K562 (cell line): ENCODE data around the gene SLMAP. TPM values are rescaled to one million over a fixed set of nuclear protein-coding genes. Genes with fewer than 3 reads are reported as not detected.

Experiments used
- ATAC-seq: fragments of 200-7000 bp; cut with Tn5 transposase; 3 replicates; pipeline ENCODE4 v1.9.1; 2020; ENCODE audit warnings: moderate library complexity
- BruUV-seq: library from RNA; stranded (reverse); fragments of 400-500 nt; replicated peaks from 2 replicates; lab custom pipeline; 2021; lab: Mats Ljungman, UMichigan
- CTCF ChIA-PET: fragments of 300-600 bp; formaldehyde crosslinking; extraction: SDS; loops from one replicate; lab custom pipeline; 2021; ENCODE audit warnings: low intra/inter-chr PET ratio; lab: Yijun Ruan, JAX
- POLR2A ChIA-PET: fragments of 300-600, 350-650 bp; sonication (Branson Sonifier 250); formaldehyde crosslinking; extraction: SDS; loops from one replicate; lab custom pipeline; 2021; ENCODE audit warnings: antibody characterized with exemption, inconsistent platforms; lab: Yijun Ruan, JAX
- DNase-seq, 4 experiments: peaks; one replicate each; pipeline versions ENCODE4 v3.0.0 to v3.0.0-alpha.2; 2011 to 2018; ENCODE audit warnings: low spot score in 3 of 4, mixed read lengths in 3 of 4; ENCODE audit errors: extremely low read depth in 1 of 4
- FAIRE-seq: peaks from 2 replicates; lab custom pipeline; 2011; peaks lifted over from hg19 to GRCh38; lab: Jason Lieb, UNC
- H2AFZ ChIP-seq: 2 replicates; pipeline ENCODE4 v1.6.0; 2011; ENCODE audit warnings: low read depth, low read length, control low read depth, inconsistent platforms
- H3K27ac ChIP-seq: fragments of 200-600 bp; 3 replicates; pipeline ENCODE4 v1.8.0; 2011; ENCODE audit warnings: low read depth, mild to moderate bottlenecking, control low read depth, inconsistent platforms, low read length, moderate library complexity, mixed read lengths; ENCODE audit errors: extremely low read depth
- H3K27me3 ChIP-seq, 2 experiments: fragments of 300-600 bp in 1 of 2; 2 replicates in 1 of 2; 3 replicates in 1 of 2; pipeline versions ENCODE4 v1.6.0 to v1.8.0; 2011; ENCODE audit warnings: inconsistent platforms in 2 of 2, low read length in 2 of 2, mild to moderate bottlenecking in 1 of 2, mixed read lengths in 1 of 2, moderate library complexity in 1 of 2; ENCODE audit not compliant: control insufficient read depth in 2 of 2, insufficient read depth in 2 of 2
- H3K36me3 ChIP-seq: fragments of 300-600 bp; 3 replicates; pipeline ENCODE4 v1.8.0; 2011; ENCODE audit warnings: mild to moderate bottlenecking, low read length, inconsistent platforms; ENCODE audit not compliant: control insufficient read depth, insufficient read depth
- H3K4me1 ChIP-seq, 2 experiments: fragments of 200-600 bp in 1 of 2; replicated peaks in 1 of 2; 2 replicates in 1 of 2; 3 replicates in 1 of 2; pipeline versions ENCODE4 v1.5.1 to v1.8.0; 2011; ENCODE audit warnings: inconsistent platforms in 2 of 2, low read length in 2 of 2, mild to moderate bottlenecking in 1 of 2, mixed read lengths in 1 of 2, moderate library complexity in 1 of 2; ENCODE audit not compliant: control insufficient read depth in 2 of 2, insufficient read depth in 2 of 2
- H3K4me2 ChIP-seq: 2 replicates; pipeline ENCODE4 v1.6.1; 2011; ENCODE audit warnings: low read length, control low read depth, inconsistent platforms, mixed read lengths; ENCODE audit not compliant: insufficient read depth
- H3K4me3 ChIP-seq: fragments of 200-600 bp; sonication (generic), shearing (Covaris generic); 2 replicates; pipeline ENCODE4 v1.5.1; 2016; ENCODE audit warnings: control low read depth, inconsistent platforms
- H3K79me2 ChIP-seq: fragments of 200-600 bp; 3 replicates; pipeline ENCODE4 v1.8.0; 2011; ENCODE audit warnings: low read length, inconsistent platforms; ENCODE audit not compliant: control insufficient read depth, insufficient read depth
- H3K9ac ChIP-seq, 2 experiments: 2 replicates each; pipeline versions ENCODE4 v1.6.0 to v1.6.1; 2011; ENCODE audit warnings: low read depth in 2 of 2, low read length in 2 of 2, control low read depth in 1 of 2, inconsistent platforms in 1 of 2, mild to moderate bottlenecking in 1 of 2, mixed read lengths in 1 of 2; ENCODE audit not compliant: insufficient read depth in 1 of 2
- H3K9me1 ChIP-seq: one replicate; pipeline ENCODE4 v1.6.0; 2011; ENCODE audit warnings: inconsistent platforms, mild to moderate bottlenecking, low read length, moderate library complexity; ENCODE audit not compliant: control insufficient read depth, insufficient read depth
- H3K9me3 ChIP-seq: replicated peaks from 2 replicates; pipeline ENCODE4 v1.5.1; 2011; ENCODE audit warnings: low read depth, low read length, inconsistent platforms; ENCODE audit not compliant: control insufficient read depth, insufficient read depth
- H4K20me1 ChIP-seq: replicated peaks from 2 replicates; pipeline ENCODE4 v1.6.1; 2011; ENCODE audit warnings: low read length, inconsistent platforms, mixed read lengths; ENCODE audit not compliant: control insufficient read depth, insufficient read depth
- ELF1 ChIP-seq: fragments of 200-800 bp; sonication (Bioruptor generic); IDR thresholded peaks from 2 replicates; pipeline ENCODE4 v1.6.1; 2016; ENCODE audit warnings: missing genetic modification characterization, missing compliant biosample characterization
- GATA2 ChIP-seq: sonication (generic); formaldehyde crosslinking; IDR thresholded peaks from 2 replicates; pipeline ENCODE4 v1.4.0; 2020; ENCODE audit warnings: mild to moderate bottlenecking, missing genetic modification reagents
- HDGF ChIP-seq: fragments of 450-650 bp; IDR thresholded peaks from 2 replicates; pipeline ENCODE4 v1.6.1; 2016
- HMGN3 ChIP-seq: IDR thresholded peaks from 2 replicates; pipeline ENCODE4 v1.6.1; 2011; ENCODE audit warnings: borderline replicate concordance, low read depth, mild to moderate bottlenecking, mixed read lengths, low read length; ENCODE audit not compliant: insufficient read length; ENCODE audit errors: extremely low read depth
- HSF4 ChIP-seq: fragments of 250-450 bp; sonication (Bioruptor Pico); IDR thresholded peaks from 2 replicates; pipeline ENCODE4 v2.1.2; 2022; ENCODE audit warnings: mild to moderate bottlenecking, moderate library complexity, borderline replicate concordance
- RHOXF2B ChIP-seq: fragments of 250-450 bp; sonication (Bioruptor Pico); conservative IDR thresholded peaks from 2 replicates; pipeline ENCODE4 v1.5.1; 2021
- SRSF9 ChIP-seq: fragments of 200-400 bp; formaldehyde crosslinking; IDR thresholded peaks from 2 replicates; pipeline ENCODE4 v1.6.1; 2017; ENCODE audit warnings: low read depth, low read length, borderline replicate concordance
- WGBS: fragments of 100-300 bp; shearing (Covaris generic); methylation state at CpG from one replicate; pipeline ENCODE4 v1.1.6; 2016; ENCODE audit warnings: low coverage, mixed read lengths; ENCODE audit not compliant: insufficient coverage; ENCODE audit errors: missing lambda C conversion rate; 5-methylcytosine and 5-hydroxymethylcytosine counted together
- in situ Hi-C: fragments of 300-500 bp; cut with MboI; formaldehyde crosslinking; loops from 4 replicates; pipeline ENCODE4 v1.15.0; 2018; ENCODE audit warnings: inconsistent platforms, mixed read lengths
- intact Hi-C: fragments of 100-400 bp; cut with micrococcal nuclease; formaldehyde crosslinking; loops from 2 replicates; pipeline ENCODE4 v1.14.2; 2022
- polyA plus RNA-seq, 8 experiments: library from polyadenylated mRNA; depleted of rRNA in 4 of 8; stranded (reverse) in 5 of 8; unstranded in 3 of 8; fragments of >200 nt; fragmentation: Nextera tagmentation in 2 of 8; fragmentation: Illumina TruSeq in 1 of 8; extraction: Ambion mirVana in 2 of 8; extraction: Trizol in 1 of 8; gene quantifications; 2 replicates each; pipeline versions ENCODE4 v1.2.1 to v1.2.3, GENCODE V29; 2011 to 2014; ENCODE audit warnings: inconsistent platforms in 1 of 8, missing spikeins in 1 of 8
- total RNA-seq, 7 experiments: library from RNA; depleted of rRNA in 6 of 7; stranded (reverse); fragments of >200 nt in 6 of 7; fragmentation: Illumina TruSeq in 2 of 7; extraction: Trizol in 2 of 7; gene quantifications; 2 replicates each; pipeline versions ENCODE4 v1.2.1 to v1.2.3, GENCODE V29; 2011 to 2021; ENCODE audit warnings: low replicate concordance in 1 of 7

Gene SLMAP
- total and polyA plus RNA-seq, 9 of the 15 experiments (the other 6 are each of a cell fraction or from before 2014, with no cell fraction given), result 12.1 to 50.7 (median 28.3) TPM

GRCh38 chr3:57942872-57943283, 186.8 kb downstream of the SLMAP start:
- Histone ChIP-seq H3K27ac (no peak overlapping the region), H3K4me1 (peaks cover 0 to 4% of the 10 kb centered on the region in 2 experiments; a peak in 3 of 5 replicates)
- ATAC-seq, result no peak
- no TSS peak for BruUV-seq
- DNase-seq, result no peak
- no peak for TF ChIP-seq GATA2 (CRISPR knock-in tag)
- TF ChIP-seq RHOXF2B (CRISPR knock-in tag), result no peak
- TF ChIP-seq SRSF9, result no peak
- TF ChIP-seq HMGN3, result no peak
- no peak for TF ChIP-seq HSF4
- TF ChIP-seq ELF1 (tag), result no peak
- no peak for TF ChIP-seq HDGF
- TF ChIP-seq, all 486 proteins: peak for 0
- Histone ChIP-seq H3K79me2 (no peaks in the 10 kb centered on the region), H3K36me3 (no peaks in the 10 kb centered on the region), H3K9me1 (no peaks in the 10 kb centered on the region), H3K4me2 (no peak overlapping the region), H2AFZ (no peak overlapping the region), H3K4me3 (no peak overlapping the region), H3K27me3 (no peaks in the 10 kb centered on the region), H4K20me1 (no peaks in the 10 kb centered on the region), H3K9ac (no peak overlapping the region), H3K9me3 (no peaks in the 10 kb centered on the region)
- FAIRE-seq, result no peak
- POLR2A ChIA-PET, result interaction anchor here (2.0 kb wide), 1 partner anchor 8 kb away, joined by 5 read pairs; no protein-coding TSS in a partner anchor
- 56% methylated on average over 3 of the region's 4 CpGs for whole genome bisulfite sequencing
- intact Hi-C loops (no loop called here), in situ Hi-C loops (no loop called here)
- CTCF ChIA-PET, result no interaction called here
